ENCODE results near the gene CHRM5. TPM values are rescaled to one million over a fixed set of nuclear protein-coding genes. Genes with fewer than 3 reads are reported as not detected.

Gene CHRM5
- total and polyA plus RNA-seq, 2 of the 8 experiments (the other 6 are each of a cell fraction or from before 2014, with no cell fraction given) = not detected

DNA sequence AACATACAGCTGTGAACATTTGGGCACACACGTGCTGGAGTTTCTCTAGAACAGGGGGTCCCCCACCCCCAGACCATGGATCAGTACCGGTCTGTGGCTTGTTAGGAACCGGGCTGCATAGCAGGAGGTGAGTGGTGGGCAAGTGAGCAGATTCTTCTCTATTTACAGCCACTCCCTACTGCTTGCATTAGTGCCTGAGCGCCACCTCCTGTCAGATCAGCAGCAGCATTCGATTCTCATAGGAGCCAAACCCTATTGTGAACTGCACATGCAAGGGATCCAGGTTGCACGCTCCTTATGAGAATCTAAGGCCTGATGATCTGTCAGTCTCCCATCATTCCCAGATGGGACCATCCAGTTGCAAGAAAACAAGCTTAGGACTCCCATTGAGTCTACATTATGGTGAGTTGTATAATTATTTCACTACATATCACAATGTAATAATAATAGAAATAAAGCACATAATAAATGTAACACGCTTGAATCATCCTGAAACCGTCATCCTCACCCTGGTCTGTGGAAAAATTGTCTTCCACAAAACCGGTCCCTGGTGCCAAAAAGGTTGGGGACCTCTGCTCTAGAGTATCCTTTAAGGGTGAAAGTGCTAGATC, 25.8 kb downstream of the CHRM5 start:
- Histone ChIP-seq H2BK20ac (ENCODE audit: low read length) (no peak overlapping the region), H4K8ac (ENCODE audit: extremely low read depth, insufficient read depth, low read length) (no peak overlapping the region), H3K23me2 (ENCODE audit: low read depth, low read length) (no peaks in the 10 kb centered on the region; the same call in 1 of the 2 replicates), H3K4me2 (ENCODE audit: insufficient read depth in 1 of 2, low read depth in 2 of 2, low read length in 2 of 2) (no peak overlapping the region), H4K91ac (replicated peaks; ENCODE audit: insufficient read length, low read length) (no peak overlapping the region), H3K27ac (ENCODE audit: low read depth, low read length) (no peak overlapping the region), H4K20me1 (replicated peaks in 1 of 2; ENCODE audit: control insufficient read depth in 1 of 2, insufficient read depth in 2 of 2, low read length in 2 of 2) (no peaks in the 10 kb centered on the region), H3K9ac (replicated peaks in 1 of 4; ENCODE audit: extremely low read depth in 1 of 4, low read depth in 3 of 4, low read length in 3 of 4) (no peak overlapping the region), H3K4me1 (replicated peaks in 1 of 4; ENCODE audit: control insufficient read depth in 3 of 4, insufficient read depth in 4 of 4, low read length in 3 of 4) (no peaks in the 10 kb centered on the region), H2BK12ac (ENCODE audit: low read depth, low read length) (no peak overlapping the region), H2AFZ (ENCODE audit: low read length) (no peak overlapping the region), H2BK120ac (replicated peaks; ENCODE audit: low read depth, low read length) (no peak overlapping the region), H3K18ac (ENCODE audit: extremely low read depth, low read length) (no peak overlapping the region), H3K27me3 (replicated peaks in 1 of 4; ENCODE audit: control insufficient read depth in 3 of 4, extremely low read depth in 1 of 4, insufficient read depth in 3 of 4, low read length in 3 of 4) (no peaks in the 10 kb centered on the region), H3K79me1 (ENCODE audit: low read depth, low read length) (no peaks in the 10 kb centered on the region), H3K4me3 (ENCODE audit: extremely low read depth in 1 of 4, insufficient read depth in 2 of 4, low read depth in 3 of 4, low read length in 4 of 4) (no peak overlapping the region), H3K56ac (replicated peaks; ENCODE audit: insufficient read length, low read depth, low read length) (no peak overlapping the region), H2BK5ac (ENCODE audit: low read depth, low read length) (no peak overlapping the region), H3K9me3 (ENCODE audit: insufficient read depth in 2 of 2, low read depth in 1 of 2, low read length in 1 of 2) (peaks cover 5 to 6% of the 10 kb centered on the region in 2 experiments; a peak in 2 of 4 replicates), H3K14ac (ENCODE audit: insufficient read length) (no peak overlapping the region), H3K4ac (replicated peaks; ENCODE audit: insufficient read length, low read depth, low read length) (no peak overlapping the region), H3K79me2 (ENCODE audit: control insufficient read depth in 1 of 2, insufficient read depth in 2 of 2, low read length in 2 of 2) (no peaks in the 10 kb centered on the region), H3K23ac (ENCODE audit: insufficient read length) (no peak overlapping the region), H2AK5ac (ENCODE audit: low read depth, low read length) (no peak overlapping the region), H4K5ac (ENCODE audit: insufficient read length, low read depth, low read length) (no peak overlapping the region), H2BK15ac (ENCODE audit: low read length) (no peak overlapping the region), H3K36me3 (ENCODE audit: control insufficient read depth in 2 of 4, insufficient read depth in 4 of 4, low read length in 3 of 4) (no peaks in the 10 kb centered on the region)
- FAIRE-seq (peak; percentile 87), DNase-seq (ENCODE audit: low read depth in 1 of 2, low spot score in 2 of 2) (peak; percentile 10 to 60)
- 69% methylated on average over 9 of the region's 9 CpGs; no CpG with 5 or more reads in 1 of the 2 experiments for WGBS, 2 experiments (ENCODE audit: extremely low coverage in 1 of 2, insufficient coverage in 1 of 2, insufficient read length in 1 of 2, insufficient replicate concordance in 2 of 2, low coverage in 1 of 2, low lambda C conversion rate in 2 of 2, missing lambda C conversion rate in 1 of 2)
- ChIA-PET POLR2A (ENCODE audit: partially characterized antibody) (interaction anchor here (0.8 kb wide), 1 partner anchor 43 kb away, joined by 3 read pairs; no protein-coding TSS in a partner anchor), CTCF (ENCODE audit: partially characterized antibody) (interaction anchor here (0.6 to 5.0 kb wide), 11 partner anchors 9 to 258 kb away, joined by 3 to 34 read pairs (median 5); partner anchors contain the start of gene CHRM5)
- no peak for TF ChIP-seq CBX5 (IDR thresholded peaks at IDR 0.05; ENCODE audit: low read depth, low read length)
- TF ChIP-seq, protein P1, sequence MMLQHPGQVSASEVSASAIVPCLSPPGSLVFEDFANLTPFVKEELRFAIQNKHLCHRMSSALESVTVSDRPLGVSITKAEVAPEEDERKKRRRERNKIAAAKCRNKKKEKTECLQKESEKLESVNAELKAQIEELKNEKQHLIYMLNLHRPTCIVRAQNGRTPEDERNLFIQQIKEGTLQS (IDR thresholded peaks at IDR 0.05; ENCODE audit: insufficient read depth, low read depth, low read length) = no peak
- TF ChIP-seq KDM5A (IDR thresholded peaks at IDR 0.05; ENCODE audit: low read length) = no peak
- TF ChIP-seq EP300 (IDR thresholded peaks at IDR 0.05; ENCODE audit: borderline replicate concordance in 1 of 2, low read depth in 2 of 2, low read length in 2 of 2) = no peak
- TF ChIP-seq, protein P2, sequence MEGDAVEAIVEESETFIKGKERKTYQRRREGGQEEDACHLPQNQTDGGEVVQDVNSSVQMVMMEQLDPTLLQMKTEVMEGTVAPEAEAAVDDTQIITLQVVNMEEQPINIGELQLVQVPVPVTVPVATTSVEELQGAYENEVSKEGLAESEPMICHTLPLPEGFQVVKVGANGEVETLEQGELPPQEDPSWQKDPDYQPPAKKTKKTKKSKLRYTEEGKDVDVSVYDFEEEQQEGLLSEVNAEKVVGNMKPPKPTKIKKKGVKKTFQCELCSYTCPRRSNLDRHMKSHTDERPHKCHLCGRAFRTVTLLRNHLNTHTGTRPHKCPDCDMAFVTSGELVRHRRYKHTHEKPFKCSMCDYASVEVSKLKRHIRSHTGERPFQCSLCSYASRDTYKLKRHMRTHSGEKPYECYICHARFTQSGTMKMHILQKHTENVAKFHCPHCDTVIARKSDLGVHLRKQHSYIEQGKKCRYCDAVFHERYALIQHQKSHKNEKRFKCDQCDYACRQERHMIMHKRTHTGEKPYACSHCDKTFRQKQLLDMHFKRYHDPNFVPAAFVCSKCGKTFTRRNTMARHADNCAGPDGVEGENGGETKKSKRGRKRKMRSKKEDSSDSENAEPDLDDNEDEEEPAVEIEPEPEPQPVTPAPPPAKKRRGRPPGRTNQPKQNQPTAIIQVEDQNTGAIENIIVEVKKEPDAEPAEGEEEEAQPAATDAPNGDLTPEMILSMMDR (IDR thresholded peaks at IDR 0.05; ENCODE audit: control extremely low read depth in 1 of 3, insufficient read depth in 1 of 3, low read depth in 1 of 3, low read length in 3 of 3) = peak; percentile 60 to 76 (median 69)
- TF ChIP-seq RAD21 (IDR thresholded peaks at IDR 0.05 in 1 of 2, conservative IDR thresholded peaks at IDR 0.05 in 1 of 2; ENCODE audit: low read depth in 2 of 2, low read length in 2 of 2) = peak; percentile 78 to 83
- TF ChIP-seq TCF12 (IDR thresholded peaks at IDR 0.05; ENCODE audit: low read depth, low read length) = no peak
